ENCODE measurements around the gene LZTFL1.

The LZTFL1 gene

GRCh38 chr3:45814322-45814721 lies 27.6 kb downstream of the LZTFL1 start:
- no peak for DNase-seq (ENCODE audit: extremely low read depth in 1 of 2, low read depth in 1 of 2)

GRCh38 chr3:45807681-45808540 lies 34.0 kb downstream of the LZTFL1 start:
- DNase-seq (ENCODE audit: extremely low read depth in 1 of 2, low read depth in 1 of 2) = no peak

- no peak for DNase-seq (ENCODE audit: extremely low read depth in 1 of 2, low read depth in 1 of 2)
Measured at GRCh38 chr3:45807133-45807532, 34.8 kb downstream of the LZTFL1 start.

GRCh38 chr3:45806072-45806471 lies 35.8 kb downstream of the LZTFL1 start:
- DNase-seq (ENCODE audit: extremely low read depth in 1 of 2, low read depth in 1 of 2) = no peak

- DNase-seq (ENCODE audit: extremely low read depth in 1 of 2, low read depth in 1 of 2) = no peak
Measured at GRCh38 chr3:45803252-45803935, 38.5 kb downstream of the LZTFL1 start.

- DNase-seq (ENCODE audit: extremely low read depth in 1 of 2, low read depth in 1 of 2) = no peak
Measured at GRCh38 chr3:45802146-45802545, 39.8 kb downstream of the LZTFL1 start.

GRCh38 chr3:45800611-45801010 lies 41.3 kb downstream of the LZTFL1 start:
- no peak for DNase-seq (ENCODE audit: extremely low read depth in 1 of 2, low read depth in 1 of 2)

GRCh38 chr3:45799586-45799985 lies 42.3 kb downstream of the LZTFL1 start:
- no peak for DNase-seq (ENCODE audit: extremely low read depth in 1 of 2, low read depth in 1 of 2)

GRCh38 chr3:45798034-45798433 lies 43.9 kb downstream of the LZTFL1 start:
- no peak for DNase-seq (ENCODE audit: extremely low read depth in 1 of 2, low read depth in 1 of 2)

GRCh38 chr3:45796902-45797637 lies 44.8 kb downstream of the LZTFL1 start:
- no peak for DNase-seq (ENCODE audit: extremely low read depth in 1 of 2, low read depth in 1 of 2)

GRCh38 chr3:45795882-45796765 lies 45.8 kb downstream of the LZTFL1 start, which contains the start of gene SLC6A20:
Gene SLC6A20 (minus strand): TSS chr3:45796536. CDS start chr3:45796419, 117 bp downstream.
- no peak for DNase-seq (ENCODE audit: extremely low read depth in 1 of 2, low read depth in 1 of 2)

GRCh38 chr3:45795509-45795881 lies 46.4 kb downstream of the LZTFL1 start:
- no peak for DNase-seq (ENCODE audit: extremely low read depth in 1 of 2, low read depth in 1 of 2)

- no peak for DNase-seq (ENCODE audit: extremely low read depth in 1 of 2, low read depth in 1 of 2)
Measured at GRCh38 chr3:45794660-45795059, 47.3 kb downstream of the LZTFL1 start.

GRCh38 chr3:45794177-45794560 lies 47.8 kb downstream of the LZTFL1 start:
- no peak for DNase-seq (ENCODE audit: extremely low read depth in 1 of 2, low read depth in 1 of 2)

GRCh38 chr3:45793482-45794176 lies 48.3 kb downstream of the LZTFL1 start:
- no peak for DNase-seq (ENCODE audit: extremely low read depth in 1 of 2, low read depth in 1 of 2)

GRCh38 chr3:45792516-45793172 lies 49.3 kb downstream of the LZTFL1 start:
- DNase-seq (ENCODE audit: extremely low read depth in 1 of 2, low read depth in 1 of 2) = no peak

- no peak for DNase-seq (ENCODE audit: extremely low read depth in 1 of 2, low read depth in 1 of 2)
Measured at GRCh38 chr3:45792036-45792435, 49.9 kb downstream of the LZTFL1 start.

GRCh38 chr3:45790596-45790995 lies 51.3 kb downstream of the LZTFL1 start:
- DNase-seq (ENCODE audit: extremely low read depth in 1 of 2, low read depth in 1 of 2) = no peak

- DNase-seq (ENCODE audit: extremely low read depth in 1 of 2, low read depth in 1 of 2) = no peak
Measured at GRCh38 chr3:45789235-45789812, 52.6 kb downstream of the LZTFL1 start.
